ENCODE results near the gene TMEM54.

- TF ChIP-seq POLR2A (IDR thresholded peaks at IDR 0.05): no peak
- no peak for TF ChIP-seq CTCF (IDR thresholded peaks at IDR 0.05)
Observed at GRCh38 chr1:32926562-32926961, 25.4 kb upstream of the TMEM54 start.
